Endodermal cell (in vitro differentiated cells): Measurements from ENCODE around the gene GOLM1. TPM values are rescaled to one million over a fixed set of nuclear protein-coding genes. Genes with fewer than 3 reads are reported as not detected.

ENCODE experiments used
- DNase-seq: peaks from one replicate; pipeline ENCODE4 v3.0.0-alpha.2; 2017
- H3K27ac ChIP-seq: 2 replicates; pipeline ENCODE4 v1.5.1; 2013; ENCODE audit warnings: mild to moderate bottlenecking, low read depth, low read length, moderate library complexity
- H3K27me3 ChIP-seq: 2 replicates; pipeline ENCODE4 v1.6.1; 2013; ENCODE audit warnings: mild to moderate bottlenecking, low read length, moderate library complexity; ENCODE audit not compliant: insufficient read depth, control insufficient read depth, poor library complexity, severe bottlenecking
- H3K36me3 ChIP-seq: 2 replicates; pipeline ENCODE4 v1.7.0; 2013; ENCODE audit warnings: mild to moderate bottlenecking, low read length, moderate library complexity; ENCODE audit not compliant: control insufficient read depth, insufficient read depth
- H3K4me1 ChIP-seq: one replicate; pipeline ENCODE4 v1.7.0; 2013; ENCODE audit warnings: low read length; ENCODE audit not compliant: control insufficient read depth, insufficient read depth
- H3K4me3 ChIP-seq: 2 replicates; pipeline ENCODE4 v1.5.1; 2013; ENCODE audit warnings: mild to moderate bottlenecking, low read length, moderate library complexity
- H3K9ac ChIP-seq: 2 replicates; pipeline ENCODE4 v1.6.1; 2013; ENCODE audit warnings: mild to moderate bottlenecking, low read length, moderate library complexity; ENCODE audit not compliant: poor library complexity, severe bottlenecking; ENCODE audit errors: extremely low read depth
- H3K9me3 ChIP-seq: 2 replicates; pipeline ENCODE4 v1.6.1; 2013; ENCODE audit warnings: mild to moderate bottlenecking, low read length, moderate library complexity; ENCODE audit not compliant: control insufficient read depth
- H3K27ac Mint-ChIP-seq: 2 replicates; pipeline ENCODE4 v1.8.0; 2020; ENCODE audit warnings: mixed read lengths
- H3K27me3 Mint-ChIP-seq: 2 replicates; pipeline ENCODE4 v1.8.0; 2021; ENCODE audit warnings: mild to moderate bottlenecking, mixed read lengths; ENCODE audit not compliant: insufficient read depth
- H3K36me3 Mint-ChIP-seq: 2 replicates; pipeline ENCODE4 v1.8.0; 2020; ENCODE audit warnings: low read depth, mixed read lengths
- H3K4me1 Mint-ChIP-seq: 2 replicates; pipeline ENCODE4 v1.8.0; 2020; ENCODE audit warnings: mixed read lengths
- H3K4me3 Mint-ChIP-seq: 2 replicates; pipeline ENCODE4 v1.8.0; 2020; ENCODE audit warnings: mild to moderate bottlenecking, moderate library complexity, mixed read lengths
- H3K9me3 Mint-ChIP-seq: 2 replicates; pipeline ENCODE4 v1.8.0; 2020; ENCODE audit warnings: mild to moderate bottlenecking, mixed read lengths
- WGBS, 2 experiments: methylation state at CpG; one replicate each; pipeline versions ENCODE4 v1.1.5 to v1.1.7; 2013; ENCODE audit warnings: missing lambda C conversion rate in 2 of 2, mixed read lengths in 1 of 2; ENCODE audit not compliant: insufficient coverage in 1 of 2, insufficient read length in 1 of 2; 5-methylcytosine and 5-hydroxymethylcytosine counted together
- total RNA-seq, 2 donors: library from RNA; stranded (reverse); fragmentation: NEBNext Ultra II Directional in 1 of 2; extraction: Animal tissue kit (Norgen Biotek cat#: 25700) in 1 of 2; gene quantifications; 2 replicates in 1 of 2; 3 replicates in 1 of 2; pipeline ENCODE4 v1.2.1, GENCODE V29; 2021
- TF ChIP-seq, protein P1 (sequence below): fragments of 200-600 bp; sonication (generic); conservative IDR thresholded peaks from 2 replicates; pipeline ENCODE4 v1.5.0; 2021; ENCODE audit warnings: antibody characterized with exemption, mild to moderate bottlenecking

The GOLM1 gene
- total RNA-seq, 2 donors from 2014 or later, result 64.5 to 66.4 TPM

GRCh38 chr9:86034863-86035734 is 64.3 kb downstream of the GOLM1 start:
- H3K9ac ChIP-seq, result no peak overlapping the region
- no peaks in the 10 kb centered on the region for H3K9me3 ChIP-seq
- WGBS, 2 experiments, result 70 to 82% methylated on average over 9 to 17 of the region's 17 CpGs
- no peaks in the 10 kb centered on the region for H3K27me3 Mint-ChIP-seq
- peaks cover 71% of the 10 kb centered on the region for H3K36me3 Mint-ChIP-seq
- no peak overlapping the region for H3K27ac Mint-ChIP-seq
- peaks cover 2% of the 10 kb centered on the region for H3K9me3 Mint-ChIP-seq
- TF ChIP-seq, protein P1, sequence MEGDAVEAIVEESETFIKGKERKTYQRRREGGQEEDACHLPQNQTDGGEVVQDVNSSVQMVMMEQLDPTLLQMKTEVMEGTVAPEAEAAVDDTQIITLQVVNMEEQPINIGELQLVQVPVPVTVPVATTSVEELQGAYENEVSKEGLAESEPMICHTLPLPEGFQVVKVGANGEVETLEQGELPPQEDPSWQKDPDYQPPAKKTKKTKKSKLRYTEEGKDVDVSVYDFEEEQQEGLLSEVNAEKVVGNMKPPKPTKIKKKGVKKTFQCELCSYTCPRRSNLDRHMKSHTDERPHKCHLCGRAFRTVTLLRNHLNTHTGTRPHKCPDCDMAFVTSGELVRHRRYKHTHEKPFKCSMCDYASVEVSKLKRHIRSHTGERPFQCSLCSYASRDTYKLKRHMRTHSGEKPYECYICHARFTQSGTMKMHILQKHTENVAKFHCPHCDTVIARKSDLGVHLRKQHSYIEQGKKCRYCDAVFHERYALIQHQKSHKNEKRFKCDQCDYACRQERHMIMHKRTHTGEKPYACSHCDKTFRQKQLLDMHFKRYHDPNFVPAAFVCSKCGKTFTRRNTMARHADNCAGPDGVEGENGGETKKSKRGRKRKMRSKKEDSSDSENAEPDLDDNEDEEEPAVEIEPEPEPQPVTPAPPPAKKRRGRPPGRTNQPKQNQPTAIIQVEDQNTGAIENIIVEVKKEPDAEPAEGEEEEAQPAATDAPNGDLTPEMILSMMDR, result peak; percentile 87
- no peak overlapping the region for H3K4me3 Mint-ChIP-seq
- peaks cover 4% of the 10 kb centered on the region for H3K4me1 ChIP-seq
- peaks cover 16% of the 10 kb centered on the region for H3K4me1 Mint-ChIP-seq
- DNase-seq, result peak; percentile 83
- no peaks in the 10 kb centered on the region for H3K27me3 ChIP-seq
- peaks cover 27% of the 10 kb centered on the region for H3K36me3 ChIP-seq
- H3K27ac ChIP-seq, result no peak overlapping the region
- H3K4me3 ChIP-seq, result no peak overlapping the region

- Mint-ChIP-seq H3K4me1 (peaks cover 3% of the 10 kb centered on the region), H3K4me3 (no peak overlapping the region), H3K9me3 (no peaks in the 10 kb centered on the region), H3K27me3 (no peaks in the 10 kb centered on the region), H3K27ac (no peak overlapping the region), H3K36me3 (peaks cover 86% of the 10 kb centered on the region)
- H3K27me3 ChIP-seq, result no peaks in the 10 kb centered on the region
- no peak overlapping the region for H3K4me3 ChIP-seq
- TF ChIP-seq, protein P1, result no peak
- DNase-seq, result no peak
- no peaks in the 10 kb centered on the region for H3K9me3 ChIP-seq
- H3K9ac ChIP-seq, result no peak overlapping the region
- H3K27ac ChIP-seq, result no peak overlapping the region
- 95 to 100% methylated on average over 2 to 4 of the region's 4 CpGs for WGBS, 2 experiments
- H3K4me1 ChIP-seq, result no peaks in the 10 kb centered on the region
- peaks cover 67% of the 10 kb centered on the region for H3K36me3 ChIP-seq
These were observed 71.6 kb downstream of the GOLM1 start for GRCh38 chr9:86027767-86028166.

DNA sequence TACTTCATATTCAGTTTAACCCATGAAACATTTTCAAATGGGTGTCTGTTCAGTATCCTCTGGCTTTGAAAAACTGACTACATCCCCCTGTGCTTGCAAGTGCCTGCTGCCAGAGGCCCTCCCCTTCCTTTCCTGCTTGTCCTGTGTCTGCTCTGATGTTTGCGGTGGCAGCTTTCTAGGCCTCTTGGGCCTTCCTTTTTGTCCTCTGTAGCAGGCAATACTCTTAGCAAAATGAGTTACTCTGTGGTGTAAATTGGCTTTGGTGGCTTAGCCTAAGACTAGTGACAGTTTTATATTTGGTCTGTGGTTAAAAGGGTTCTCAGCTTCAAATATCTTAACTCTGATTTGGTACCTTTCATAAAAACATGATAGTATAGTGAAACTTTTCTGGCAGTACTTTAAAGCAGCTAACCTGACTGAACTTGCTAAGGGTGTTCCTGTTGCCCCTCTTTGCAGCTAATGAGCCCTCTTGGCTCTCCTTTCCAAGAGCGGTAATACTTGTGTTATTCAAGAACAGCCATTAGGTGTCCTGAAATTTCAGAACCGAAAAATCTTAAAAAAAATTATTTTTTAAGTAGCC is 76.6 kb downstream of the GOLM1 start:
- H3K36me3 Mint-ChIP-seq, result peaks cover 80% of the 10 kb centered on the region
- no peaks in the 10 kb centered on the region for H3K9me3 Mint-ChIP-seq
- H3K4me3 Mint-ChIP-seq, result no peak overlapping the region

More for the DNA sequence above, 76.6 kb downstream of the GOLM1 start:
- Mint-ChIP-seq H3K27me3 (no peaks in the 10 kb centered on the region), H3K4me1 (no peaks in the 10 kb centered on the region), H3K27ac (no peak overlapping the region)
- no peak overlapping the region for H3K27ac ChIP-seq
- TF ChIP-seq, protein P1, result no peak
- no peak overlapping the region for H3K4me3 ChIP-seq
- H3K9me3 ChIP-seq, result no peaks in the 10 kb centered on the region
- peaks cover 96% of the 10 kb centered on the region for H3K36me3 ChIP-seq
- H3K9ac ChIP-seq, result no peak overlapping the region
- H3K4me1 ChIP-seq, result no peaks in the 10 kb centered on the region
- WGBS, 2 experiments, result 93% methylated on average over 3 of the region's 3 CpGs; no CpG with 5 or more reads in 1 of the 2 experiments
- DNase-seq, result no peak
- no peaks in the 10 kb centered on the region for H3K27me3 ChIP-seq
